HepG2 (cell line): Measurements from ENCODE around the gene NEU4. TPM values are rescaled to one million over a fixed set of nuclear protein-coding genes. Genes with fewer than 3 reads are reported as not detected.

Source experiments
- AKAP8 ChIP-seq: sonication (generic); formaldehyde crosslinking; IDR thresholded peaks from 2 replicates; pipeline ENCODE4 v1.5.1; 2020; ENCODE audit warnings: mild to moderate bottlenecking, missing genetic modification reagents
- CENPT ChIP-seq: sonication (generic); formaldehyde crosslinking; IDR thresholded peaks from 2 replicates; pipeline ENCODE4 v1.8.0; 2022; ENCODE audit warnings: low read depth, mild to moderate bottlenecking, moderate library complexity, missing genetic modification reagents
- ELF4 ChIP-seq: sonication (generic); formaldehyde crosslinking; IDR thresholded peaks from 2 replicates; pipeline ENCODE4 v1.5.0; 2020; ENCODE audit warnings: missing genetic modification reagents, mild to moderate bottlenecking, moderate library complexity, borderline replicate concordance
- ETV6 ChIP-seq: sonication (generic); formaldehyde crosslinking; conservative IDR thresholded peaks from 2 replicates; pipeline ENCODE4 v1.4.0; 2020; ENCODE audit warnings: missing genetic modification reagents
- HCFC1 ChIP-seq: fragments of 150-350 bp; IDR thresholded peaks from 2 replicates; pipeline ENCODE4 v1.6.1; 2014; ENCODE audit warnings: low read depth, low read length
- HMG20A ChIP-seq: IDR thresholded peaks from 2 replicates; pipeline ENCODE4 v1.6.1; 2016; ENCODE audit warnings: borderline replicate concordance
- HOXA7 ChIP-seq: sonication (generic); formaldehyde crosslinking; IDR thresholded peaks from 2 replicates; pipeline ENCODE4 v1.8.1; 2022; ENCODE audit warnings: mild to moderate bottlenecking, missing genetic modification reagents, moderate library complexity
- IKZF4 ChIP-seq: sonication (generic); formaldehyde crosslinking; IDR thresholded peaks from 2 replicates; pipeline ENCODE4 v1.5.1; 2020; ENCODE audit warnings: borderline replicate concordance, mild to moderate bottlenecking, low read depth, missing genetic modification reagents; ENCODE audit errors: not compliant biosample characterization
- KDM3A ChIP-seq: IDR thresholded peaks from 2 replicates; pipeline ENCODE4 v1.6.1; 2018; ENCODE audit warnings: low read depth, missing compliant biosample characterization
- MATR3 ChIP-seq: sonication (generic); formaldehyde crosslinking; IDR thresholded peaks from 2 replicates; pipeline ENCODE4 v1.4.0; 2020; ENCODE audit warnings: missing genetic modification reagents
- MEIS2 ChIP-seq: sonication (generic); formaldehyde crosslinking; IDR thresholded peaks from 2 replicates; pipeline ENCODE4 v1.9.0; 2021; ENCODE audit warnings: mild to moderate bottlenecking, missing genetic modification reagents
- NKX3-1 ChIP-seq: sonication (generic); formaldehyde crosslinking; IDR thresholded peaks from 2 replicates; pipeline ENCODE4 v1.5.0; 2020; ENCODE audit warnings: missing genetic modification reagents
- PPARG ChIP-seq: conservative IDR thresholded peaks from 2 replicates; pipeline ENCODE4 v1.6.1; 2016; ENCODE audit warnings: missing biosample characterization, missing genetic modification reagents
- RFX5 ChIP-seq: IDR thresholded peaks from 2 replicates; pipeline ENCODE4 v1.6.1; 2011; ENCODE audit warnings: low read depth, low read length, improper control_type of control experiment
- SYNCRIP ChIP-seq: fragments of 200-400 bp; formaldehyde crosslinking; IDR thresholded peaks from 2 replicates; pipeline ENCODE4 v1.6.1; 2018; ENCODE audit warnings: mild to moderate bottlenecking, low read depth, low read length; ENCODE audit not compliant: insufficient read depth
- ZNF350 ChIP-seq: sonication (generic); formaldehyde crosslinking; IDR thresholded peaks from 2 replicates; pipeline ENCODE4 v1.4.0; 2020; ENCODE audit warnings: mild to moderate bottlenecking, low read depth, missing genetic modification reagents, borderline replicate concordance
- ZNF382 ChIP-seq: sonication (generic); formaldehyde crosslinking; IDR thresholded peaks from 2 replicates; pipeline ENCODE4 v1.5.0; 2020; ENCODE audit warnings: missing genetic modification reagents, mild to moderate bottlenecking, borderline replicate concordance
- ZNF614 ChIP-seq: IDR thresholded peaks from 2 replicates; pipeline ENCODE4 v1.6.1; 2018; ENCODE audit warnings: missing biosample characterization, missing genetic modification reagents, inconsistent platforms, borderline replicate concordance
- ZNF678 ChIP-seq: sonication (generic); formaldehyde crosslinking; IDR thresholded peaks from 2 replicates; pipeline ENCODE4 v1.4.0; 2020; ENCODE audit warnings: mild to moderate bottlenecking, missing genetic modification reagents
- polyA plus RNA-seq, 8 experiments: library from polyadenylated mRNA; depleted of rRNA in 3 of 8; stranded (reverse) in 7 of 8; unstranded in 1 of 8; fragments of >200 nt; fragmentation: Illumina TruSeq in 4 of 8; extraction: Trizol in 4 of 8; gene quantifications; 2 replicates each; pipeline versions ENCODE4 v1.2.1 to v1.2.3, GENCODE V29; 2011 to 2016; ENCODE audit warnings: low read depth in 4 of 8, missing spikeins in 1 of 8, mixed read lengths in 1 of 8; ENCODE audit not compliant: insufficient read depth in 1 of 8
- total RNA-seq, 5 experiments: library from RNA; depleted of rRNA; stranded (reverse); fragments of >200 nt; fragmentation: Illumina TruSeq; extraction: Trizol; gene quantifications; 2 replicates each; pipeline ENCODE4 v1.2.3, GENCODE V29; 2016; ENCODE audit warnings: low read depth in 1 of 5
- TF ChIP-seq, protein P1 (sequence below): sonication (generic); formaldehyde crosslinking; IDR thresholded peaks from 2 replicates; pipeline ENCODE4 v1.4.0; 2020; ENCODE audit warnings: missing genetic modification reagents

The NEU4 gene
- total and polyA plus RNA-seq, 2 of the 13 experiments (the other 11 are each of a cell fraction or from before 2014, with no cell fraction given) = 53.5 to 107 TPM

DNA sequence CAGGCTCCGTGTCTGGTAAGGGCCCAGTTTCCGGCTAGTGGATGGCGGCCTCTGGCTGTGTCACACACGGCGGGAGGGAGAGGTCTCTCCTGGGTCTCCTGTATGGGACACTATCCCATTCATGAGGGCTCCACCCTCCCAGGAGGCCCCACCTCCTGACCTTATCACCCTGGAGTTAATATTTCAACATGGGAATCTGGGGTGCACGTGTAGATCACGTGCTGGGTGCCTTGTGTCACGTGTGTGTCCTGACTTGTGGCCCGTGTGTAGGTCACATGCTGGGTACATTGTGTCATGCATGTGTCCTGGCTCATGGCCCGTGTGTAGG lies 9.9 kb downstream of the NEU4 start (continued):
- TF ChIP-seq, protein P1, sequence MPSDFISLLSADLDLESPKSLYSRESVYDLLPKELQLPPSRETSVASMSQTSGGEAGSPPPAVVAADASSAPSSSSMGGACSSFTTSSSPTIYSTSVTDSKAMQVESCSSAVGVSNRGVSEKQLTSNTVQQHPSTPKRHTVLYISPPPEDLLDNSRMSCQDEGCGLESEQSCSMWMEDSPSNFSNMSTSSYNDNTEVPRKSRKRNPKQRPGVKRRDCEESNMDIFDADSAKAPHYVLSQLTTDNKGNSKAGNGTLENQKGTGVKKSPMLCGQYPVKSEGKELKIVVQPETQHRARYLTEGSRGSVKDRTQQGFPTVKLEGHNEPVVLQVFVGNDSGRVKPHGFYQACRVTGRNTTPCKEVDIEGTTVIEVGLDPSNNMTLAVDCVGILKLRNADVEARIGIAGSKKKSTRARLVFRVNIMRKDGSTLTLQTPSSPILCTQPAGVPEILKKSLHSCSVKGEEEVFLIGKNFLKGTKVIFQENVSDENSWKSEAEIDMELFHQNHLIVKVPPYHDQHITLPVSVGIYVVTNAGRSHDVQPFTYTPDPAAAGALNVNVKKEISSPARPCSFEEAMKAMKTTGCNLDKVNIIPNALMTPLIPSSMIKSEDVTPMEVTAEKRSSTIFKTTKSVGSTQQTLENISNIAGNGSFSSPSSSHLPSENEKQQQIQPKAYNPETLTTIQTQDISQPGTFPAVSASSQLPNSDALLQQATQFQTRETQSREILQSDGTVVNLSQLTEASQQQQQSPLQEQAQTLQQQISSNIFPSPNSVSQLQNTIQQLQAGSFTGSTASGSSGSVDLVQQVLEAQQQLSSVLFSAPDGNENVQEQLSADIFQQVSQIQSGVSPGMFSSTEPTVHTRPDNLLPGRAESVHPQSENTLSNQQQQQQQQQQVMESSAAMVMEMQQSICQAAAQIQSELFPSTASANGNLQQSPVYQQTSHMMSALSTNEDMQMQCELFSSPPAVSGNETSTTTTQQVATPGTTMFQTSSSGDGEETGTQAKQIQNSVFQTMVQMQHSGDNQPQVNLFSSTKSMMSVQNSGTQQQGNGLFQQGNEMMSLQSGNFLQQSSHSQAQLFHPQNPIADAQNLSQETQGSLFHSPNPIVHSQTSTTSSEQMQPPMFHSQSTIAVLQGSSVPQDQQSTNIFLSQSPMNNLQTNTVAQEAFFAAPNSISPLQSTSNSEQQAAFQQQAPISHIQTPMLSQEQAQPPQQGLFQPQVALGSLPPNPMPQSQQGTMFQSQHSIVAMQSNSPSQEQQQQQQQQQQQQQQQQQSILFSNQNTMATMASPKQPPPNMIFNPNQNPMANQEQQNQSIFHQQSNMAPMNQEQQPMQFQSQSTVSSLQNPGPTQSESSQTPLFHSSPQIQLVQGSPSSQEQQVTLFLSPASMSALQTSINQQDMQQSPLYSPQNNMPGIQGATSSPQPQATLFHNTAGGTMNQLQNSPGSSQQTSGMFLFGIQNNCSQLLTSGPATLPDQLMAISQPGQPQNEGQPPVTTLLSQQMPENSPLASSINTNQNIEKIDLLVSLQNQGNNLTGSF (CRISPR knock-in tag) = no peak
- TF ChIP-seq NKX3-1 (no peak), ZNF382 (CRISPR knock-in tag) (no peak), RFX5 (no peak), ETV6 (CRISPR knock-in tag) (no peak), ZNF678 (peak; percentile 61; the same call in 1 of the 2 replicates), SYNCRIP (no peak), CENPT (peak; percentile 77; the same call in 1 of the 2 replicates), HMG20A (CRISPR knock-in tag) (peak; percentile 87; the same call in 1 of the 2 replicates), ZNF350 (peak; percentile 94), PPARG (CRISPR knock-in tag) (peak; percentile 59; the same call in 1 of the 2 replicates), ZNF614 (CRISPR knock-in tag) (peak; percentile 59), HOXA7 (no peak), IKZF4 (CRISPR knock-in tag) (peak; percentile 29), ELF4 (CRISPR knock-in tag) (no peak), AKAP8 (peak; percentile 98), MEIS2 (peak; percentile 29; the same call in 1 of the 2 replicates), MATR3 (CRISPR knock-in tag) (no peak), KDM3A (CRISPR knock-in tag) (peak; percentile 69; the same call in 1 of the 2 replicates), HCFC1 (no peak)
